CD1c-positive myeloid dendritic cell (primary cell): ENCODE measurements around the gene FYN.

ENCODE experiments used
- DNase-seq: peaks from one replicate; pipeline ENCODE4 v3.0.0-alpha.2; 2016; ENCODE audit errors: extremely low spot score

FYN gene

GRCh38 chr6:111832833-111833418 lies 40.3 kb downstream of the FYN start:
- no peak for DNase-seq

GRCh38 chr6:111831408-111831807 lies 41.8 kb downstream of the FYN start:
- no peak for DNase-seq

- DNase-seq: no peak
Observed at GRCh38 chr6:111829998-111830397, 43.3 kb downstream of the FYN start.

- no peak for DNase-seq
Observed at GRCh38 chr6:111829581-111829980, 43.7 kb downstream of the FYN start.

- no peak for DNase-seq
Observed at GRCh38 chr6:111828809-111829208, 44.4 kb downstream of the FYN start.

GRCh38 chr6:111825439-111826086 lies 47.7 kb downstream of the FYN start:
- DNase-seq: no peak

- DNase-seq: no peak
Observed at GRCh38 chr6:111824608-111825337, 48.5 kb downstream of the FYN start.

- peak; percentile 61 for DNase-seq
Observed at GRCh38 chr6:111823831-111824607, 49.2 kb downstream of the FYN start.

GRCh38 chr6:111823012-111823411 lies 50.2 kb downstream of the FYN start:
- DNase-seq: no peak

- DNase-seq: no peak
Observed at GRCh38 chr6:111819458-111819857, 53.8 kb downstream of the FYN start.

- no peak for DNase-seq
Observed at GRCh38 chr6:111818539-111819226, 54.6 kb downstream of the FYN start.

- DNase-seq: no peak
Observed at GRCh38 chr6:111817451-111818120, 55.7 kb downstream of the FYN start.

- DNase-seq: no peak
Observed at GRCh38 chr6:111813677-111814310, 59.5 kb downstream of the FYN start.

- no peak for DNase-seq
Observed at GRCh38 chr6:111813237-111813636, 60.0 kb downstream of the FYN start.

- DNase-seq: no peak
Observed at GRCh38 chr6:111812060-111813038, 60.9 kb downstream of the FYN start.

GRCh38 chr6:111810294-111811131 lies 62.7 kb downstream of the FYN start:
- DNase-seq: no peak

GRCh38 chr6:111809766-111810165 lies 63.5 kb downstream of the FYN start:
- DNase-seq: no peak

- DNase-seq: no peak
Observed at GRCh38 chr6:111809264-111809663, 64.0 kb downstream of the FYN start.

- no peak for DNase-seq
Observed at GRCh38 chr6:111808493-111808892, 64.8 kb downstream of the FYN start.
